Tibial nerve (tissue), 4 donors: Measurements from ENCODE around the gene CIB4.

Experiments used
- CTCF ChIP-seq, 5 experiments: fragments of 200-600 bp in 3 of 5; fragments of 450-650 bp in 2 of 5; sonication (generic) in 3 of 5; IDR thresholded peaks; one replicate each; pipeline ENCODE4 v1.5.1; 2016 to 2019; ENCODE audit warnings: antibody characterized with exemption in 5 of 5, mild to moderate bottlenecking in 3 of 5, moderate library complexity in 2 of 5
- EP300 ChIP-seq, 2 donors: sonication (generic); formaldehyde crosslinking; IDR thresholded peaks; one replicate each; pipeline ENCODE4 v1.6.1; 2017; ENCODE audit warnings: antibody characterized with exemption in 2 of 2, mild to moderate bottlenecking in 1 of 2
- POLR2A ChIP-seq, 2 donors: fragments of 450-650 bp; IDR thresholded peaks; one replicate each; pipeline ENCODE4 v1.6.1; 2017; ENCODE audit warnings: antibody characterized with exemption in 2 of 2, mild to moderate bottlenecking in 2 of 2, moderate library complexity in 2 of 2

- no peak for TF ChIP-seq CTCF (IDR thresholded peaks at IDR 0.05)
- TF ChIP-seq EP300 (IDR thresholded peaks at IDR 0.05): no peak
- TF ChIP-seq POLR2A (IDR thresholded peaks at IDR 0.05): no peak
Measured at GRCh38 chr2:26609205-26609631, 31.9 kb downstream of the CIB4 start.
